AG04449 (cell line): ENCODE results near the gene LINS1.

Experiments used
- CTCF ChIA-PET: fragments of 350-600 bp; formaldehyde crosslinking; extraction: SDS; loops from one replicate; lab custom pipeline; 2021; ENCODE audit warnings: antibody characterized with exemption; lab: Yijun Ruan, JAX
- POLR2A ChIA-PET: fragments of 400-600, 350-600 bp; formaldehyde crosslinking; extraction: SDS; loops from one replicate; lab custom pipeline; 2020; ENCODE audit warnings: antibody characterized with exemption, inconsistent platforms; lab: Yijun Ruan, JAX
- DNase-seq: peaks from one replicate; pipeline ENCODE4 v3.0.0-alpha.2; 2010; ENCODE audit warnings: low read depth, low spot score
- H3K4me3 ChIP-seq: 2 replicates; pipeline ENCODE4 v1.5.1; 2011; ENCODE audit warnings: low read depth, mild to moderate bottlenecking, control low read depth, low read length
- TF ChIP-seq, protein P1 (sequence below): IDR thresholded peaks from one replicate; pipeline ENCODE4 v1.5.1; 2011; ENCODE audit warnings: mild to moderate bottlenecking, moderate library complexity, low read length, control low read depth, inconsistent platforms; ENCODE audit not compliant: insufficient read depth; ENCODE audit errors: missing control alignments

Gene LINS1

DNA sequence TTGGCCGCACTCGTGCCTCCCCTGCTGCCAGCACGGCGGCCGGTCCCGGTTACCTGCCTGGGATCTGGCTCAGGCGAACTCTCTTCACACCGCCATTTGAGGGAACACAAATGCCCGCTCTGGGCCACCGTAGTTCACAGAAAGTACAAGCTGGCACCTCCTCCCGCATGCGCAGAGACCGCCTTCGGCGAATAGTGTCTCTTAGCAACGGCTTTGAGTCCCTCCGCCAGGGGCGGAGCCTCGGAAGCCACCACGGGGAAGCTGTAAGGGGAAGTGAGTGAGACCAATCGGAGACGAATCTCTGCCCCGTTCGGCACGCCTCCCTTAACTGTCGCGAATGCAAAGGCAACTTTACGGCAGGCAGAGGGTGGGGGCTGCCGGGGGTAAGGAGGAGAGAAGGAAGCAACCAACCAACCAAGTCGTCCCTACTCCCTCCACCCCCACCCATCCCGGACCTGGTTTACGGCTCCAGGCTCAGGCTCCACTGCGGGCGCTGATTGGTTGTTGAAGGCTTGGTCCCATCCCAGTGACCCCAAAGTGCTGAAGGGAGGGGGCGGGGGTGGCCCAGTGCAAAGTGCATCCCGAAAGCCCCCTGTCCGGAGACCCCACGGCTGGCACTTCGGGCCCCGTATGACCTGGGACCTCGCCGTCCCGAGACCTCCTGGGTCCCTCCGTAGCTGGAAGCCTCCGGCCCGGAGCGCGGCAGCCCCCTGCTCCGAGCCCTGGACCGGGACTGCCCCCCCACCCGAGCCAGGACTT is at the start of gene LINS1, which contains the start of gene ASB7:
TSS of gene LINS1 (minus strand) at position 121 of the 759 bp plus-strand sequence. CDS start 21,342 bp downstream, outside the sequence.
TSS of gene ASB7 (plus strand) at position 526 of the 759 bp plus-strand sequence. CDS start 9,628 bp downstream, outside the sequence.
- ChIA-PET CTCF (interaction anchor here (0.9 to 1.0 kb wide), 2 partner anchors 29 to 406 kb away, joined by 4 to 6 read pairs; no protein-coding TSS in a partner anchor), POLR2A (interaction anchor here (0.8 kb wide), 1 partner anchor 9 kb away, joined by 3 read pairs; no protein-coding TSS in a partner anchor)
- H3K4me3 ChIP-seq, result peak within 1 kb of the TSS; percentile 91
- TF ChIP-seq, protein P1, sequence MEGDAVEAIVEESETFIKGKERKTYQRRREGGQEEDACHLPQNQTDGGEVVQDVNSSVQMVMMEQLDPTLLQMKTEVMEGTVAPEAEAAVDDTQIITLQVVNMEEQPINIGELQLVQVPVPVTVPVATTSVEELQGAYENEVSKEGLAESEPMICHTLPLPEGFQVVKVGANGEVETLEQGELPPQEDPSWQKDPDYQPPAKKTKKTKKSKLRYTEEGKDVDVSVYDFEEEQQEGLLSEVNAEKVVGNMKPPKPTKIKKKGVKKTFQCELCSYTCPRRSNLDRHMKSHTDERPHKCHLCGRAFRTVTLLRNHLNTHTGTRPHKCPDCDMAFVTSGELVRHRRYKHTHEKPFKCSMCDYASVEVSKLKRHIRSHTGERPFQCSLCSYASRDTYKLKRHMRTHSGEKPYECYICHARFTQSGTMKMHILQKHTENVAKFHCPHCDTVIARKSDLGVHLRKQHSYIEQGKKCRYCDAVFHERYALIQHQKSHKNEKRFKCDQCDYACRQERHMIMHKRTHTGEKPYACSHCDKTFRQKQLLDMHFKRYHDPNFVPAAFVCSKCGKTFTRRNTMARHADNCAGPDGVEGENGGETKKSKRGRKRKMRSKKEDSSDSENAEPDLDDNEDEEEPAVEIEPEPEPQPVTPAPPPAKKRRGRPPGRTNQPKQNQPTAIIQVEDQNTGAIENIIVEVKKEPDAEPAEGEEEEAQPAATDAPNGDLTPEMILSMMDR, result no peak
- peak; percentile 100 for DNase-seq

- CTCF ChIA-PET, result interaction anchor here (1.0 to 2.4 kb wide), 5 partner anchors 219 to 357 kb away, joined by 3 to 9 read pairs (median 3); no protein-coding TSS in a partner anchor
- POLR2A ChIA-PET, result no interaction called here
- no peak for DNase-seq
- TF ChIP-seq, protein P1, result no peak
- H3K4me3 ChIP-seq, result no peak overlapping the region
Observed at GRCh38 chr15:100651253-100651652, 49.3 kb upstream of the LINS1 start.

- no peak overlapping the region for H3K4me3 ChIP-seq
- ChIA-PET CTCF (interaction anchor here (1.0 to 2.4 kb wide), 3 partner anchors 219 to 356 kb away, joined by 3 to 9 read pairs (median 3); no protein-coding TSS in a partner anchor), POLR2A (no interaction called here)
- no peak for DNase-seq
- TF ChIP-seq, protein P1, result no peak
Observed at GRCh38 chr15:100650685-100651084, 48.7 kb upstream of the LINS1 start.

DNA sequence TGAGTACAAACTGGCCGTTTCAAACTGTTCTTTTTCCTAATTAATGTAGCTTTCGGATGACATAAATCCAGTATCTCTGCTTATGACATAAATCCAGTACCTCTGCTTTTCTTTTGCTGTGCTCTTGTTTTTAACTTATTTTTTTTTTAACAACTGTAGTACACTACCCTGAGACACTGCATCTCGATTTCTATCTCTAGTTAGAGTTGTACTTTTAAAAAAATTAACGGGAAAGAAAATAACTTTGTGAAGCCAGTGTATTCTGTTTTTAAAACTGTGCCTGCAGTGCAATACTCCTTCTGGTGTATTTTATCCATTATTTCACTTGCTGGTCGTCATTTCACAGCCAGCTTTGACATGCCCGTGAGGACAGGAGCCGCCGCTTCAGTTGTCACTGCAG is 47.0 kb upstream of the LINS1 start:
- no peak overlapping the region for H3K4me3 ChIP-seq
- ChIA-PET POLR2A (no interaction called here), CTCF (interaction anchor here (0.8 to 2.4 kb wide), 3 partner anchors 23 to 359 kb away, joined by 3 to 9 read pairs (median 3); no protein-coding TSS in a partner anchor)
- TF ChIP-seq, protein P1, result no peak
- no peak for DNase-seq

DNA sequence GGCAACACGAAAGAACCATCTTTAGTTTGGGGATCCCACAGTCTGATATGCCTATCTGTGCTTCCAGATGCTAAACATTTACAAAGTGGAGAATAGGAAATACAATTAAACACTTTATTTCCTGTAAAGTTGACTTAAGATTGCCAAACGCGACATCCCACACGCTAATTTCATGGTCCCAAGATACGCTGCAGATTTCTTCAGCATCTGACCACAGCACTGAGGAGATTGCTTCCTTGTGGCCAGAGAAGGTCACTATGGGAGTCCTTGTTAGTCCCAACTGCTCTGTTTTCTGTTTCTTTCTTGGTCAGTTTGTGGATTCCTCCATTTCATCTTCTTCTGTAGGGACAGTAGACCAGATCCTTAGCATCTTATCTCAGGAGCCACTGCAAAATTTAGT is 43.7 kb upstream of the LINS1 start:
- TF ChIP-seq, protein P1, result no peak
- H3K4me3 ChIP-seq, result no peak overlapping the region
- CTCF ChIA-PET, result no interaction called here
- POLR2A ChIA-PET, result no interaction called here
- DNase-seq, result no peak

GRCh38 chr15:100642950-100643338 is 41.0 kb upstream of the LINS1 start:
- POLR2A ChIA-PET, result no interaction called here
- DNase-seq, result no peak
- TF ChIP-seq, protein P1, result no peak
- H3K4me3 ChIP-seq, result no peak overlapping the region
- CTCF ChIA-PET, result interaction anchor here (1.3 to 1.7 kb wide), 3 partner anchors 230 to 616 kb away, joined by 3 to 4 read pairs (median 3); no protein-coding TSS in a partner anchor
